Neural cell (in vitro differentiated cells): Measurements from ENCODE around the gene JMJD1C. TPM values are rescaled to one million over a fixed set of nuclear protein-coding genes. Genes with fewer than 3 reads are reported as not detected.

Experiments
- H2AFZ ChIP-seq: fragments of 200-600, 300-800 bp; sonication (generic), shearing (Covaris generic); 2 replicates; pipeline ENCODE4 v1.6.0; 2014; ENCODE audit warnings: low read depth, mild to moderate bottlenecking, antibody characterized with exemption, low read length, moderate library complexity
- H3F3A ChIP-seq: fragments of 200-600 bp; shearing (Covaris generic); 2 replicates; pipeline ENCODE4 v1.6.1; 2016; ENCODE audit warnings: mild to moderate bottlenecking, moderate library complexity, mixed read lengths, antibody characterized with exemption, low read length; ENCODE audit not compliant: insufficient read depth, poor library complexity, severe bottlenecking
- H3K27ac ChIP-seq: fragments of 200-600, 300-800 bp; sonication (generic), shearing (Covaris generic); 2 replicates; pipeline ENCODE4 v1.5.1; 2014; ENCODE audit warnings: mild to moderate bottlenecking, low read length, moderate library complexity
- H3K27me3 ChIP-seq: fragments of 300-800, 200-600 bp; sonication (generic), shearing (Covaris generic); 2 replicates; pipeline ENCODE4 v1.6.0; 2014; ENCODE audit warnings: mild to moderate bottlenecking, low read depth, low read length, moderate library complexity; ENCODE audit not compliant: insufficient read depth
- H3K36me3 ChIP-seq: fragments of 300-800, 200-600 bp; sonication (generic), shearing (Covaris generic); 2 replicates; pipeline ENCODE4 v1.5.1; 2014; ENCODE audit warnings: mild to moderate bottlenecking, antibody characterized with exemption, low read length, moderate library complexity; ENCODE audit not compliant: insufficient read depth
- H3K4me2 ChIP-seq: fragments of 300-800, 200-600 bp; sonication (generic), shearing (Covaris generic); 2 replicates; pipeline ENCODE4 v1.6.0; 2014; ENCODE audit warnings: mild to moderate bottlenecking, low read length
- H3K4me3 ChIP-seq: fragments of 300-800, 200-600 bp; sonication (generic), shearing (Covaris generic); 2 replicates; pipeline ENCODE4 v1.5.1; 2014; ENCODE audit warnings: mild to moderate bottlenecking, low read length, moderate library complexity
- H3K79me2 ChIP-seq: fragments of 200-600 bp; shearing (Covaris generic); replicated peaks from 2 replicates; pipeline ENCODE4 v1.6.0; 2014; ENCODE audit warnings: mild to moderate bottlenecking, low read length, moderate library complexity; ENCODE audit not compliant: insufficient read depth
- H3K9ac ChIP-seq: fragments of 300-800, 200-600 bp; sonication (generic), shearing (Covaris generic); 2 replicates; pipeline ENCODE4 v1.6.1; 2016; ENCODE audit warnings: mild to moderate bottlenecking, low read length, mixed read lengths
- H3K9me2 ChIP-seq: fragments of 200-600 bp; shearing (Covaris generic); 2 replicates; pipeline ENCODE4 v1.6.1; 2016; ENCODE audit warnings: mild to moderate bottlenecking, low read length, mixed read lengths; ENCODE audit not compliant: insufficient read depth
- H3K9me3 ChIP-seq: fragments of 200-600, 300-800 bp; sonication (generic), shearing (Covaris generic); 2 replicates; pipeline ENCODE4 v1.6.1; 2016; ENCODE audit warnings: mild to moderate bottlenecking, mixed run types, low read length, moderate library complexity, mixed read lengths
- H4K20me1 ChIP-seq: fragments of 200-600 bp; shearing (Covaris generic); 2 replicates; pipeline ENCODE4 v1.6.1; 2016; ENCODE audit warnings: mild to moderate bottlenecking, mixed run types; ENCODE audit not compliant: insufficient read depth
- EP300 ChIP-seq: fragments of 450-650 bp; conservative IDR thresholded peaks from 2 replicates; pipeline ENCODE4 v1.6.1; 2014; ENCODE audit warnings: antibody characterized with exemption, mild to moderate bottlenecking, moderate library complexity; ENCODE audit not compliant: poor library complexity, severe bottlenecking
- EZH2 ChIP-seq: fragments of 200-600, 300-800 bp; shearing (Covaris generic), sonication (generic); IDR thresholded peaks from 2 replicates; pipeline ENCODE4 v1.6.1; 2014; ENCODE audit warnings: antibody characterized with exemption, low read length, borderline replicate concordance, mild to moderate bottlenecking; ENCODE audit not compliant: insufficient read depth, poor library complexity, severe bottlenecking
- MXI1 ChIP-seq: fragments of 450-650 bp; conservative IDR thresholded peaks from 2 replicates; pipeline ENCODE4 v1.6.1; 2014; ENCODE audit warnings: antibody characterized with exemption, mild to moderate bottlenecking; ENCODE audit not compliant: poor library complexity, severe bottlenecking
- POLR2AphosphoS5 ChIP-seq: IDR thresholded peaks from 2 replicates; pipeline ENCODE4 v1.6.1; 2012
- RAD21 ChIP-seq: fragments of 450-650 bp; conservative IDR thresholded peaks from 2 replicates; pipeline ENCODE4 v1.6.1; 2014; ENCODE audit warnings: antibody characterized with exemption, mild to moderate bottlenecking, moderate library complexity
- SMC3 ChIP-seq: fragments of 450-650 bp; conservative IDR thresholded peaks from 2 replicates; pipeline ENCODE4 v1.6.1; 2014; ENCODE audit warnings: antibody characterized with exemption, mild to moderate bottlenecking, moderate library complexity; ENCODE audit not compliant: poor library complexity
- TAF1 ChIP-seq: IDR thresholded peaks from 2 replicates; pipeline ENCODE4 v1.6.1; 2012; ENCODE audit warnings: low read depth
- polyA plus RNA-seq: library from polyadenylated mRNA; depleted of rRNA; stranded (reverse); fragments of >200 nt; gene quantifications from 2 replicates; pipeline ENCODE4 v1.2.3, GENCODE V29; 2014
- TF ChIP-seq, protein P1 (sequence below): fragments of 450-650 bp; IDR thresholded peaks from 2 replicates; pipeline ENCODE4 v1.5.1; 2014; ENCODE audit warnings: antibody characterized with exemption, mild to moderate bottlenecking, moderate library complexity; ENCODE audit not compliant: poor library complexity, severe bottlenecking
- TF ChIP-seq, protein P2 (sequence below): IDR thresholded peaks from 2 replicates; pipeline ENCODE4 v1.6.1; 2012; ENCODE audit warnings: borderline replicate concordance

JMJD1C gene
- polyA plus RNA-seq, 1 donor from 2014 or later: 108 TPM

DNA sequence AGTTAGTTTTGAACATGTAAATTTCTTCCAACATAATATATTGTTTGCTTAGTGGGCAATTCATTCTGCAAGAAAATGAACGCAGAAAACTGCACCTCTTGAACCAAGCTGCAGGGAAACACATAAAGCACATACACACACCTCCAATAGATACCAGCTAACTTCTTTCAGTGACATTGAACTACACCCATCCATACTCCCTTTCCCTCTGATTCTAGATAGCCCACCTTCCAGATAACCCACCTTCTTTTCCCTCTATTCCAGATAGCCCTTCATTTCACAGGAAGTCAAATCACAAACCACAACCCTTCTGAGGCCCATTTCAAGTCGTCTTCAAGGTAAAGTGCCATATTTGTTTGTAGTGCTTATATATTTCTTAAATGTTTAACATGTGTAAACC, 304.2 kb downstream of the JMJD1C start:
- no peak overlapping the region for H2AFZ ChIP-seq

DNA sequence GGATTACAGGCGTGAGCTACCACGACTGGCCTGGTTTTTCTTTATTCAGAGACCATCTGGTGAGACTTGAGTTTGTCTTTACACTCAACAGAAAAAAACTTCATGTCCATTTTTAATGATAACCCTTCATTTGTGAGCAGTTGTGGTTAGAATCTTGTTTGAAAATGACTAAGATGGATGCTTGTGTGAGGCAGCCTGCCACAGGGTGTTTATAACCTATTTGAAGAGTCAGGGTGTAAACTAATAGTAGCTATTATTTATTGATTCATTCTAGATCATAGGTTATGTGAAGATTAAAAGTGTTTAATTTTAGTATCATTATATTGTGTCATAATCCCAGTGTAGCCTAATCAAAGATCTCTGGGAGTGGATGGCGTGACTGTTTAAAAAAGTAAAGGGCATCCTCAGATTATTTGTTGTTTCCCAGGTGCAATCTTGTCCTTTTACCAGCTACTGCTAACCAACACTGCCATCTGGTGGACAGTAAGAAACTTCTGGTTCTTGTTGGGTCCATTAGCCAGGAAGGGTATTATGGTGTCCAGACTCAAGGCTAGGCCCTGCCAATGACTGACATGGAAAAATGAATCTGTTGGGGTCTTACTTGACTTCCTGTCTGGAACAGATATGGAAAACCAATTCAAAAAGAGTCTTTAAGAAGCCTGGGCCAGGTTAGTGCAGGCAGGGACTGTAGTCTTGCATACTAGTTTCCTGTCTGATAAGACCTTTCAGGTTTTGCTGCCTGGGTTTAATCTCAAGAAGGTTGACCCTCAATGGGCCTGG, 307.7 kb downstream of the JMJD1C start:
- TF ChIP-seq, protein P1, sequence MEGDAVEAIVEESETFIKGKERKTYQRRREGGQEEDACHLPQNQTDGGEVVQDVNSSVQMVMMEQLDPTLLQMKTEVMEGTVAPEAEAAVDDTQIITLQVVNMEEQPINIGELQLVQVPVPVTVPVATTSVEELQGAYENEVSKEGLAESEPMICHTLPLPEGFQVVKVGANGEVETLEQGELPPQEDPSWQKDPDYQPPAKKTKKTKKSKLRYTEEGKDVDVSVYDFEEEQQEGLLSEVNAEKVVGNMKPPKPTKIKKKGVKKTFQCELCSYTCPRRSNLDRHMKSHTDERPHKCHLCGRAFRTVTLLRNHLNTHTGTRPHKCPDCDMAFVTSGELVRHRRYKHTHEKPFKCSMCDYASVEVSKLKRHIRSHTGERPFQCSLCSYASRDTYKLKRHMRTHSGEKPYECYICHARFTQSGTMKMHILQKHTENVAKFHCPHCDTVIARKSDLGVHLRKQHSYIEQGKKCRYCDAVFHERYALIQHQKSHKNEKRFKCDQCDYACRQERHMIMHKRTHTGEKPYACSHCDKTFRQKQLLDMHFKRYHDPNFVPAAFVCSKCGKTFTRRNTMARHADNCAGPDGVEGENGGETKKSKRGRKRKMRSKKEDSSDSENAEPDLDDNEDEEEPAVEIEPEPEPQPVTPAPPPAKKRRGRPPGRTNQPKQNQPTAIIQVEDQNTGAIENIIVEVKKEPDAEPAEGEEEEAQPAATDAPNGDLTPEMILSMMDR: peak; percentile 83
- peak; percentile 80 for TF ChIP-seq RAD21
- TF ChIP-seq, protein P2, sequence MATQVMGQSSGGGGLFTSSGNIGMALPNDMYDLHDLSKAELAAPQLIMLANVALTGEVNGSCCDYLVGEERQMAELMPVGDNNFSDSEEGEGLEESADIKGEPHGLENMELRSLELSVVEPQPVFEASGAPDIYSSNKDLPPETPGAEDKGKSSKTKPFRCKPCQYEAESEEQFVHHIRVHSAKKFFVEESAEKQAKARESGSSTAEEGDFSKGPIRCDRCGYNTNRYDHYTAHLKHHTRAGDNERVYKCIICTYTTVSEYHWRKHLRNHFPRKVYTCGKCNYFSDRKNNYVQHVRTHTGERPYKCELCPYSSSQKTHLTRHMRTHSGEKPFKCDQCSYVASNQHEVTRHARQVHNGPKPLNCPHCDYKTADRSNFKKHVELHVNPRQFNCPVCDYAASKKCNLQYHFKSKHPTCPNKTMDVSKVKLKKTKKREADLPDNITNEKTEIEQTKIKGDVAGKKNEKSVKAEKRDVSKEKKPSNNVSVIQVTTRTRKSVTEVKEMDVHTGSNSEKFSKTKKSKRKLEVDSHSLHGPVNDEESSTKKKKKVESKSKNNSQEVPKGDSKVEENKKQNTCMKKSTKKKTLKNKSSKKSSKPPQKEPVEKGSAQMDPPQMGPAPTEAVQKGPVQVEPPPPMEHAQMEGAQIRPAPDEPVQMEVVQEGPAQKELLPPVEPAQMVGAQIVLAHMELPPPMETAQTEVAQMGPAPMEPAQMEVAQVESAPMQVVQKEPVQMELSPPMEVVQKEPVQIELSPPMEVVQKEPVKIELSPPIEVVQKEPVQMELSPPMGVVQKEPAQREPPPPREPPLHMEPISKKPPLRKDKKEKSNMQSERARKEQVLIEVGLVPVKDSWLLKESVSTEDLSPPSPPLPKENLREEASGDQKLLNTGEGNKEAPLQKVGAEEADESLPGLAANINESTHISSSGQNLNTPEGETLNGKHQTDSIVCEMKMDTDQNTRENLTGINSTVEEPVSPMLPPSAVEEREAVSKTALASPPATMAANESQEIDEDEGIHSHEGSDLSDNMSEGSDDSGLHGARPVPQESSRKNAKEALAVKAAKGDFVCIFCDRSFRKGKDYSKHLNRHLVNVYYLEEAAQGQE: no peak
- no peak for TF ChIP-seq TAF1
- TF ChIP-seq SMC3: peak; percentile 81
- TF ChIP-seq MXI1: no peak
- no peak for TF ChIP-seq EZH2
- no peak for TF ChIP-seq POLR2AphosphoS5
- TF ChIP-seq EP300: no peak
- Histone ChIP-seq H3K4me3 (no peak overlapping the region), H3K36me3 (no peaks in the 10 kb centered on the region), H3K4me2 (no peak overlapping the region), H3K27ac (no peak overlapping the region), H3K79me2 (no peaks in the 10 kb centered on the region), H3F3A (no peaks in the 10 kb centered on the region), H3K9ac (no peak overlapping the region), H3K9me3 (no peaks in the 10 kb centered on the region), H2AFZ (no peak overlapping the region), H3K9me2 (no peaks in the 10 kb centered on the region), H4K20me1 (no peaks in the 10 kb centered on the region), H3K27me3 (no peaks in the 10 kb centered on the region)

More for the DNA sequence above, 304.2 kb downstream of the JMJD1C start:
- TF ChIP-seq EP300: no peak
- TF ChIP-seq MXI1: no peak
- TF ChIP-seq, protein P1: no peak
- TF ChIP-seq EZH2: no peak
- no peak for TF ChIP-seq RAD21
- no peak for TF ChIP-seq TAF1
- no peak for TF ChIP-seq SMC3
- TF ChIP-seq, protein P2: no peak
- no peak for TF ChIP-seq POLR2AphosphoS5
- H3K27ac ChIP-seq: no peak overlapping the region
- no peaks in the 10 kb centered on the region for H3K36me3 ChIP-seq
- no peak overlapping the region for H3K4me2 ChIP-seq
- H3K9me2 ChIP-seq: no peaks in the 10 kb centered on the region
- H3K4me3 ChIP-seq: no peak overlapping the region
- H3K9ac ChIP-seq: no peak overlapping the region
- H3K27me3 ChIP-seq: no peaks in the 10 kb centered on the region
- H4K20me1 ChIP-seq: no peaks in the 10 kb centered on the region
- no peaks in the 10 kb centered on the region for H3K79me2 ChIP-seq
- H3K9me3 ChIP-seq: no peaks in the 10 kb centered on the region
- H3F3A ChIP-seq: no peaks in the 10 kb centered on the region
